GM12878 (cell line): ENCODE results near the gene PIP4K2B. TPM values are rescaled to one million over a fixed set of nuclear protein-coding genes. Genes with fewer than 3 reads are reported as not detected.

ENCODE experiments used
- ATAC-seq: fragments of 200-7000 bp; cut with Tn5 transposase; 3 replicates; pipeline ENCODE4 v1.9.1; 2020; ENCODE audit warnings: mild to moderate bottlenecking, moderate library complexity
- BruUV-seq: library from RNA; stranded (reverse); fragments of 400-500 nt; replicated peaks from 2 replicates; lab custom pipeline; 2021; lab: Mats Ljungman, UMichigan
- CTCF ChIA-PET: fragments of 300-600 bp; sonication (Branson Sonifier 250); formaldehyde crosslinking; extraction: SDS; loops from one replicate; lab custom pipeline; 2021; ENCODE audit warnings: inconsistent platforms; lab: Yijun Ruan, JAX
- POLR2A ChIA-PET: fragments of 350-600 bp; formaldehyde crosslinking; extraction: SDS; loops from one replicate; lab custom pipeline; 2021; ENCODE audit warnings: inconsistent platforms; lab: Charles Lee
- RAD21 ChIA-PET: fragments of 300-600 bp; sonication (Branson Sonifier 250); formaldehyde crosslinking; loops from one replicate; lab custom pipeline; 2023; ENCODE audit warnings: antibody characterized with exemption; ENCODE audit not compliant: unreplicated experiment; lab: Charles Lee
- SMC1A ChIA-PET: fragments of 300-600 bp; sonication (Branson Sonifier 250); formaldehyde crosslinking; loops from one replicate; lab custom pipeline; 2023; ENCODE audit not compliant: unreplicated experiment, uncharacterized antibody; lab: Charles Lee
- DNase-seq: peaks from one replicate; pipeline ENCODE4 v3.0.0-alpha.2; 2011; ENCODE audit warnings: low read depth, low spot score
- FAIRE-seq: peaks from 3 replicates; lab custom pipeline; 2011; peaks lifted over from hg19 to GRCh38; lab: Jason Lieb, UNC
- H2AFZ ChIP-seq: 2 replicates; pipeline ENCODE4 v1.6.0; 2011; ENCODE audit warnings: low read depth, low read length, control low read depth; ENCODE audit not compliant: control insufficient read depth
- H3K27ac ChIP-seq: 2 replicates; pipeline ENCODE4 v1.5.1; 2011; ENCODE audit warnings: control low read depth; ENCODE audit not compliant: control insufficient read depth, insufficient read depth
- H3K27me3 ChIP-seq, 2 experiments: replicated peaks in 1 of 2; 2 replicates each; pipeline versions ENCODE4 v1.6.0 to v1.6.1; 2011; ENCODE audit warnings: low read length in 1 of 2; ENCODE audit not compliant: control insufficient read depth in 2 of 2, insufficient read depth in 2 of 2
- H3K36me3 ChIP-seq, 2 experiments: 2 replicates each; pipeline ENCODE4 v1.5.1; 2011; ENCODE audit warnings: low read length in 1 of 2; ENCODE audit not compliant: control insufficient read depth in 2 of 2, insufficient read depth in 2 of 2
- H3K4me1 ChIP-seq: 2 replicates; pipeline ENCODE4 v1.6.1; 2011; ENCODE audit warnings: mild to moderate bottlenecking, low read length, moderate library complexity, mixed read lengths; ENCODE audit not compliant: control insufficient read depth, insufficient read depth
- H3K4me2 ChIP-seq: 2 replicates; pipeline ENCODE4 v1.6.0; 2011; ENCODE audit warnings: control low read depth; ENCODE audit not compliant: control insufficient read depth, insufficient read depth
- H3K4me3 ChIP-seq: fragments of 200-600 bp; sonication (generic); 2 replicates; pipeline ENCODE4 v1.5.1; 2016
- H3K79me2 ChIP-seq: 2 replicates; pipeline ENCODE4 v1.6.0; 2011; ENCODE audit warnings: low read length; ENCODE audit not compliant: control insufficient read depth, insufficient read depth
- H3K9ac ChIP-seq: 2 replicates; pipeline ENCODE4 v1.8.0; 2011; ENCODE audit warnings: low read length, control low read depth, mixed read lengths; ENCODE audit not compliant: control insufficient read depth, insufficient read depth
- H3K9me3 ChIP-seq: replicated peaks from 3 replicates; pipeline ENCODE4 v1.5.1; 2011; ENCODE audit warnings: mild to moderate bottlenecking, low read length; ENCODE audit not compliant: control insufficient read depth, insufficient read depth
- H4K20me1 ChIP-seq: 2 replicates; pipeline ENCODE4 v1.6.0; 2011; ENCODE audit not compliant: control insufficient read depth, insufficient read depth
- ATF7 ChIP-seq: fragments of 450-650 bp; IDR thresholded peaks from 2 replicates; pipeline ENCODE4 v1.6.1; 2016; ENCODE audit warnings: low read depth, mild to moderate bottlenecking
- CEBPB ChIP-seq, 2 experiments: fragments of 150-350 bp in 1 of 2; IDR thresholded peaks; 2 replicates each; pipeline ENCODE4 v1.6.1; 2012 to 2014; ENCODE audit warnings: low read depth in 2 of 2, low read length in 2 of 2, borderline replicate concordance in 1 of 2, inconsistent platforms in 1 of 2
- FOS ChIP-seq: IDR thresholded peaks from 3 replicates; pipeline ENCODE4 v1.6.1; 2011; ENCODE audit warnings: borderline replicate concordance; ENCODE audit not compliant: insufficient read length; ENCODE audit errors: extremely low read depth
- FOXK2 ChIP-seq: fragments of 450-650 bp; IDR thresholded peaks from 2 replicates; pipeline ENCODE4 v1.6.1; 2017; ENCODE audit warnings: mild to moderate bottlenecking, moderate library complexity
- HDAC2 ChIP-seq: fragments of 200-600 bp; sonication (generic); IDR thresholded peaks from 2 replicates; pipeline ENCODE4 v1.6.1; 2017
- KDM1A ChIP-seq: fragments of 200-600 bp; sonication (generic); IDR thresholded peaks from 2 replicates; pipeline ENCODE4 v1.6.1; 2016; ENCODE audit warnings: borderline replicate concordance
- PAX8 ChIP-seq: fragments of 450-650 bp; IDR thresholded peaks from 2 replicates; pipeline ENCODE4 v1.6.1; 2017; ENCODE audit warnings: mild to moderate bottlenecking, moderate library complexity
- RUNX3 ChIP-seq: IDR thresholded peaks from 2 replicates; pipeline ENCODE4 v1.6.1; 2012; ENCODE audit warnings: low read length, inconsistent platforms
- SREBF2 ChIP-seq: IDR thresholded peaks from 2 replicates; pipeline ENCODE4 v1.6.1; 2012; ENCODE audit warnings: mild to moderate bottlenecking, low read length
- YY1 ChIP-seq: IDR thresholded peaks from 2 replicates; pipeline ENCODE4 v1.6.1; 2011; ENCODE audit warnings: low read depth, mild to moderate bottlenecking, low read length
- WGBS: methylation state at CpG from one replicate; pipeline ENCODE4 v1.1.6; 2016; ENCODE audit warnings: low lambda C conversion rate; ENCODE audit not compliant: insufficient replicate concordance, insufficient coverage; ENCODE audit errors: missing lambda C conversion rate; 5-methylcytosine and 5-hydroxymethylcytosine counted together
- in situ Hi-C: fragments of 300-500 bp; cut with MboI; formaldehyde crosslinking; loops from 9 replicates; pipeline ENCODE4 v1.14.3; 2018; ENCODE audit warnings: mixed read lengths
- intact Hi-C: fragments of 100-400 bp; cut with micrococcal nuclease; formaldehyde crosslinking; loops from one replicate; pipeline ENCODE4 v1.14.2; 2022; ENCODE audit not compliant: unreplicated experiment
- polyA plus RNA-seq, 11 experiments: library from polyadenylated mRNA; depleted of rRNA in 4 of 11; unstranded in 6 of 11; stranded (reverse) in 5 of 11; fragments of >200 nt; fragmentation: Nextera tagmentation in 4 of 11; fragmentation: Illumina TruSeq in 1 of 11; extraction: Ambion mirVana in 4 of 11; extraction: Trizol in 1 of 11; gene quantifications; 1 replicate in 1 of 11; 2 replicates in 10 of 11; pipeline versions ENCODE4 v1.2.1 to v1.2.3, GENCODE V29; 2011 to 2016; ENCODE audit warnings: inconsistent platforms in 2 of 11, missing spikeins in 2 of 11, low read depth in 1 of 11
- total RNA-seq, 4 experiments: library from RNA; depleted of rRNA in 3 of 4; stranded (reverse); fragments of >200 nt in 3 of 4; fragmentation: Illumina TruSeq in 1 of 4; extraction: Trizol in 1 of 4; gene quantifications; 2 replicates each; pipeline versions ENCODE4 v1.2.1 to v1.2.3, GENCODE V29; 2013 to 2021
- TF ChIP-seq, protein P1 (sequence below): fragments of 450-650 bp; IDR thresholded peaks from 2 replicates; pipeline ENCODE4 v1.6.1; 2017; ENCODE audit warnings: mild to moderate bottlenecking, moderate library complexity
- TF ChIP-seq, protein P2 (sequence below): fragments of 450-650 bp; formaldehyde crosslinking; IDR thresholded peaks from 2 replicates; pipeline ENCODE4 v1.5.0; 2022; ENCODE audit warnings: mild to moderate bottlenecking, missing genetic modification characterization
- TF ChIP-seq, protein P3 (sequence below): fragments of 450-650 bp; IDR thresholded peaks from 2 replicates; pipeline ENCODE4 v1.6.1; 2017; ENCODE audit warnings: mild to moderate bottlenecking

Gene PIP4K2B
- total and polyA plus RNA-seq, 10 of the 15 experiments (the other 5 are each of a cell fraction or from before 2014, with no cell fraction given): 3.8 to 30.3 (median 18.2) TPM

DNA sequence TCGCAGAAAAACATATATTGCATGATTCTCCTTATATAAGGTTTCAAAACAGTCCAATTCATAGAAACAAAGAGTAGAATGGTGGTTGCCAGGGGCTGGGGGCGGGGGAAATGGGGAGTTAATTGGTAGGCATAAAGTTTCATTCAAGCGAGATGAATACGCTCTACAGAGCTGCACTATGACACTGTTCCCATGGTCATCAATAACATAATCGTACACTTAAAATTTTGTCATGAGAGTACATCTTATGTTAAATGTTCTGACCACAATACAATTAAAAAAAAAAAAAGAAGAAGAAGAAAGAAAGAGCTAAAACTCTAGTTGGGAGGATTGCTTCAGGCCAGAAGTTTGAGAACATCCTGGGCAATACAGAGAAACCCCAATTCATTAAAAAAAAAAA, 5.1 kb downstream of the PIP4K2B start:
- Histone ChIP-seq H3K79me2 (peaks cover 34% of the 10 kb centered on the region), H3K4me2 (no peak overlapping the region), H3K27ac (no peak overlapping the region), H3K9ac (no peak overlapping the region), H3K9me3 (no peaks in the 10 kb centered on the region), H3K27me3 (no peaks in the 10 kb centered on the region), H3K4me3 (no peak overlapping the region), H2AFZ (no peak overlapping the region), H4K20me1 (no peaks in the 10 kb centered on the region), H3K4me1 (peaks cover 11% of the 10 kb centered on the region), H3K36me3 (no peaks in the 10 kb centered on the region; a peak in 1 of 4 replicates)
- BruUV-seq: no TSS peak
- WGBS: 99% methylated on average over 5 of the region's 5 CpGs
- DNase-seq (no peak), FAIRE-seq (no peak), ATAC-seq (no peak)
- TF ChIP-seq, protein P1, sequence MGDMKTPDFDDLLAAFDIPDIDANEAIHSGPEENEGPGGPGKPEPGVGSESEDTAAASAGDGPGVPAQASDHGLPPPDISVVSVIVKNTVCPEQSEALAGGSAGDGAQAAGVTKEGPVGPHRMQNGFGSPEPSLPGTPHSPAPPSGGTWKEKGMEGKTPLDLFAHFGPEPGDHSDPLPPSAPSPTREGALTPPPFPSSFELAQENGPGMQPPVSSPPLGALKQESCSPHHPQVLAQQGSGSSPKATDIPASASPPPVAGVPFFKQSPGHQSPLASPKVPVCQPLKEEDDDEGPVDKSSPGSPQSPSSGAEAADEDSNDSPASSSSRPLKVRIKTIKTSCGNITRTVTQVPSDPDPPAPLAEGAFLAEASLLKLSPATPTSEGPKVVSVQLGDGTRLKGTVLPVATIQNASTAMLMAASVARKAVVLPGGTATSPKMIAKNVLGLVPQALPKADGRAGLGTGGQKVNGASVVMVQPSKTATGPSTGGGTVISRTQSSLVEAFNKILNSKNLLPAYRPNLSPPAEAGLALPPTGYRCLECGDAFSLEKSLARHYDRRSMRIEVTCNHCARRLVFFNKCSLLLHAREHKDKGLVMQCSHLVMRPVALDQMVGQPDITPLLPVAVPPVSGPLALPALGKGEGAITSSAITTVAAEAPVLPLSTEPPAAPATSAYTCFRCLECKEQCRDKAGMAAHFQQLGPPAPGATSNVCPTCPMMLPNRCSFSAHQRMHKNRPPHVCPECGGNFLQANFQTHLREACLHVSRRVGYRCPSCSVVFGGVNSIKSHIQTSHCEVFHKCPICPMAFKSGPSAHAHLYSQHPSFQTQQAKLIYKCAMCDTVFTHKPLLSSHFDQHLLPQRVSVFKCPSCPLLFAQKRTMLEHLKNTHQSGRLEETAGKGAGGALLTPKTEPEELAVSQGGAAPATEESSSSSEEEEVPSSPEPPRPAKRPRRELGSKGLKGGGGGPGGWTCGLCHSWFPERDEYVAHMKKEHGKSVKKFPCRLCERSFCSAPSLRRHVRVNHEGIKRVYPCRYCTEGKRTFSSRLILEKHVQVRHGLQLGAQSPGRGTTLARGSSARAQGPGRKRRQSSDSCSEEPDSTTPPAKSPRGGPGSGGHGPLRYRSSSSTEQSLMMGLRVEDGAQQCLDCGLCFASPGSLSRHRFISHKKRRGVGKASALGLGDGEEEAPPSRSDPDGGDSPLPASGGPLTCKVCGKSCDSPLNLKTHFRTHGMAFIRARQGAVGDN: no peak
- no peak for TF ChIP-seq FOS
- no peak for TF ChIP-seq CEBPB (IDR thresholded peaks at IDR 0.05; ENCODE audit: borderline replicate concordance in 1 of 2, low read depth in 2 of 2, low read length in 2 of 2)
- TF ChIP-seq FOXK2: no peak
- TF ChIP-seq, protein P2, sequence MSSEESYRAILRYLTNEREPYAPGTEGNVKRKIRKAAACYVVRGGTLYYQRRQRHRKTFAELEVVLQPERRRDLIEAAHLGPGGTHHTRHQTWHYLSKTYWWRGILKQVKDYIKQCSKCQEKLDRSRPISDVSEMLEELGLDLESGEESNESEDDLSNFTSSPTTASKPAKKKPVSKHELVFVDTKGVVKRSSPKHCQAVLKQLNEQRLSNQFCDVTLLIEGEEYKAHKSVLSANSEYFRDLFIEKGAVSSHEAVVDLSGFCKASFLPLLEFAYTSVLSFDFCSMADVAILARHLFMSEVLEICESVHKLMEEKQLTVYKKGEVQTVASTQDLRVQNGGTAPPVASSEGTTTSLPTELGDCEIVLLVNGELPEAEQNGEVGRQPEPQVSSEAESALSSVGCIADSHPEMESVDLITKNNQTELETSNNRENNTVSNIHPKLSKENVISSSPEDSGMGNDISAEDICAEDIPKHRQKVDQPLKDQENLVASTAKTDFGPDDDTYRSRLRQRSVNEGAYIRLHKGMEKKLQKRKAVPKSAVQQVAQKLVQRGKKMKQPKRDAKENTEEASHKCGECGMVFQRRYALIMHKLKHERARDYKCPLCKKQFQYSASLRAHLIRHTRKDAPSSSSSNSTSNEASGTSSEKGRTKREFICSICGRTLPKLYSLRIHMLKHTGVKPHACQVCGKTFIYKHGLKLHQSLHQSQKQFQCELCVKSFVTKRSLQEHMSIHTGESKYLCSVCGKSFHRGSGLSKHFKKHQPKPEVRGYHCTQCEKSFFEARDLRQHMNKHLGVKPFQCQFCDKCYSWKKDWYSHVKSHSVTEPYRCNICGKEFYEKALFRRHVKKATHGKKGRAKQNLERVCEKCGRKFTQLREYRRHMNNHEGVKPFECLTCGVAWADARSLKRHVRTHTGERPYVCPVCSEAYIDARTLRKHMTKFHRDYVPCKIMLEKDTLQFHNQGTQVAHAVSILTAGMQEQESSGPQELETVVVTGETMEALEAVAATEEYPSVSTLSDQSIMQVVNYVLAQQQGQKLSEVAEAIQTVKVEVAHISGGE (CRISPR knock-in tag): no peak
- TF ChIP-seq HDAC2: no peak
- no peak for TF ChIP-seq RUNX3
- no peak for TF ChIP-seq KDM1A
- TF ChIP-seq, protein P3, sequence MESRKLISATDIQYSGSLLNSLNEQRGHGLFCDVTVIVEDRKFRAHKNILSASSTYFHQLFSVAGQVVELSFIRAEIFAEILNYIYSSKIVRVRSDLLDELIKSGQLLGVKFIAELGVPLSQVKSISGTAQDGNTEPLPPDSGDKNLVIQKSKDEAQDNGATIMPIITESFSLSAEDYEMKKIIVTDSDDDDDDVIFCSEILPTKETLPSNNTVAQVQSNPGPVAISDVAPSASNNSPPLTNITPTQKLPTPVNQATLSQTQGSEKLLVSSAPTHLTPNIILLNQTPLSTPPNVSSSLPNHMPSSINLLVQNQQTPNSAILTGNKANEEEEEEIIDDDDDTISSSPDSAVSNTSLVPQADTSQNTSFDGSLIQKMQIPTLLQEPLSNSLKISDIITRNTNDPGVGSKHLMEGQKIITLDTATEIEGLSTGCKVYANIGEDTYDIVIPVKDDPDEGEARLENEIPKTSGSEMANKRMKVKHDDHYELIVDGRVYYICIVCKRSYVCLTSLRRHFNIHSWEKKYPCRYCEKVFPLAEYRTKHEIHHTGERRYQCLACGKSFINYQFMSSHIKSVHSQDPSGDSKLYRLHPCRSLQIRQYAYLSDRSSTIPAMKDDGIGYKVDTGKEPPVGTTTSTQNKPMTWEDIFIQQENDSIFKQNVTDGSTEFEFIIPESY: no peak
- TF ChIP-seq YY1: no peak
- TF ChIP-seq ATF7: no peak
- no peak for TF ChIP-seq PAX8
- no peak for TF ChIP-seq SREBF2
- ChIA-PET RAD21 (no interaction called here), SMC1A (no interaction called here), POLR2A (interaction anchor here (0.5 to 0.7 kb wide), 3 partner anchors 25 to 683 kb away, joined by 3 to 8 read pairs (median 5); no protein-coding TSS in a partner anchor), CTCF (interaction anchor here (0.7 kb wide), 2 partner anchors 170 to 246 kb away, joined by 3 to 5 read pairs; no protein-coding TSS in a partner anchor)
- in situ Hi-C loops (no loop called here), intact Hi-C loops (no loop called here)
